Stromal cell of bone marrow (primary cell): ENCODE results near the gene NDST1.

Experiments used
- DNase-seq: peaks from one replicate; pipeline ENCODE4 v3.0.0-alpha.2; 2012; ENCODE audit warnings: low read depth

The NDST1 gene

GRCh38 chr5:150489360-150490295, 18.3 kb upstream of the NDST1 start:
- DNase-seq = no peak

DNA sequence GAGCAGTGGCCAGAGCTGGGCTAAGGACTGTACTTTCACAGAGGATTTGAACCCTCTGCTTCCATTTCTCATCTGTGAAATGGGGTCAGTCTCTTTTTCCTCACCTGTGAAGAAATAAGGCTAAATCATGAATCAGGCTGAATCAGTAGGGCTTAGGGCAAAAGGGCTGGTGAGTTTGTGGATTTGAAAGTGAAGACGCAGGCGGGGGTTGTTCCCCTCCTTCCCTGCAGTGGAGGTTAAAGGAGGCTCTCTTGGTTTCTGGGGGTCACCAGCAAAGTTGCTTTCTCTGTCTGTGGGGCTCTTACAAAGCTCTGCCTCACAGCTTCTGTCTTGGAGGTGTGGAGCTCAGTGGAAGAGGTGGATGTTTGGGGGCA, 17.6 kb upstream of the NDST1 start:
- DNase-seq = no peak

DNA sequence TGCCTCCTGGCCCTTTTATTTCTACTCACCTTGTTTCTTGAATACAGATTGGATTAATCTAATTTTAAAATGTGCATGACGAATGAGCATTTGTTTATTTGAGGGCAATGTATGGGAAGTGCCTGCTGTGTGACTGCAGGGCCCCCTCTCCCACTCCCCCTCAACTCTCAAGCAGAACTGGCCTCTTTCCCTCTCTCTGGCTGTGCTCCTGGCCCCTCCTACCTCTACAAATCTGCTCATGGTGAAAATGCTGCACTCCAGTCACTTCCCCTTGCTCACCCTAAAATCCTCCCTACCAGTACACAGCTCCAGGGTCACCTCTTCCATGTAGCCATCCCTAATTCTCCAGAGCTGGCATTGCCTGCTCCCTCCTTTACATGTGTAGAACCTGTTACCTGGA, 17.2 kb upstream of the NDST1 start:
- DNase-seq = no peak

DNA sequence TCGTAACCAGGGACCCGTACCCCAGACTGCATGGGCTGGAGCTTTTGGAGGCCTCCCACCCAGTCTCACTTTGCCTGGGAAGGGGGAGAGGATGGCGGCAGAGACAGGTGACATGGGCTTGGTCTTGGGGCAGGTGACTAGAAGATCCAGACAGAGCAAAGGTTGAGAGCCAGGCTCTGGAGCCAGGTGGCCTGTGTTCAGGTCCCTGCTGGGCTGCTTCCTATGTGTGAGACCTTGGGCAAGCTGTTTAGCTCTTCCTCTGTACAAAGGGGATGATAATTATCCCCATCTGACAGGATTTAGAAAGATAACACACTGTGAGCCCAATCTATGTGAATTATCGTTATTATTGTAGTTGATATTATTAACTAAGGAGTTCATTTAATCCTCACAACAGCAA, 16.1 kb upstream of the NDST1 start:
- no peak for DNase-seq

DNA sequence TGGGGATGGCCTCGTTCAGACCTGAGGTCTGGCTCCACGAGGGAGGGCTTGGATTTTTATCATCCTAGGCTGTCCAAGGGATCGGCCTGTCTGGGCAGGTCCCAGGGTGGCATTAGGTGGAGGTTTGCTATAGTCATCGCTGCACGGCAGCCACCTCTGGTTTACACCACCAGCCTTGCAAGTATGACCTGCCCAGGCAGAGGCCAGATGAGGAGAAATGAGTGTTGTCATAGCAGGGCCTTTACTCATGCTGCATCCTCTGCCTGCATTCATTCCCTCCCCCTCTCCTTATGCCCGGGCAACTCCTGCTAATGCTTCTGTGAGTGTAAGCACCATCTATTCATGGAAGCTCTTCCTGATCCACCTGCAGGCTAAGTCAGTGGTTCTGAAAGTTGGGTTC, 15.3 kb upstream of the NDST1 start:
- DNase-seq = no peak

GRCh38 chr5:150496098-150496497, 11.8 kb upstream of the NDST1 start:
- no peak for DNase-seq

GRCh38 chr5:150496534-150496933, 11.4 kb upstream of the NDST1 start:
- no peak for DNase-seq

GRCh38 chr5:150497274-150497988, 10.5 kb upstream of the NDST1 start:
- peak; percentile 91 for DNase-seq

DNA sequence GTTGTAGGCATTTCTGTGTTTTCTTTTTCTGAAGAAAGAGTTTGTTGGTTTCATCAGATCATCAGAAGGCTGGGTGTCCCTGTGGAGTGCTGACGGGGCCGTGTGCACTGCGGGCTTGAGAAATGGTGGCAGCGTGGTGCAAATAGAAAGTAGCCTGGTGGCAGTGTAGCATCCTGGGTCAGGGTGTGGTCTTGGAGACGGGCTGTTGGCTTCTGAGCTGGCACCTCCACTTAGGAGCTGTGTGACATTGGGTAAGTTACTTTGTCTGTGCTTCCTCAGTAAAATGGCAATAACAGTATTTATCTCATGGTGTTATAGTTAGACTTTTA, 10.0 kb upstream of the NDST1 start:
- no peak for DNase-seq

DNA sequence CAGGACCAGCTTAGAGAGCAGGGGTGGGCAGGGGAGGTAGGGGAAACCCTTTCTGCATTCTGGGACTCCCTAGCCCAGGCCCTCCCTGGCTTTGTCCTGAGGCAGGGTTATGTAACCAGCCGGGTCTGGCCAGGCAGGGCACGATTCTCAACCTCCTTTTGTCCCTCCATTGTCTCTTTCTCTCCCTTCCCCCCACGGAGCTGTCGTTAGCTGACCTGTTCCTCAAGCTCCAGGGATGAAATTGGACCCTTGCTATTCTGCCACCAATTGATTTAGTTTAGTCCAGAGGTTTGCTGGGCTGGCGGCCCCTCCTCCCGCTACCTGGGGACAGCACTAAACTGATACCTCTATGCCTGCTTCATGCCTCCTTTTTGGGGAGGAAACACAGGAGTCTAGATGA, 9.4 kb upstream of the NDST1 start:
- DNase-seq = no peak

- no peak for DNase-seq
Measured at GRCh38 chr5:150498971-150499370, 9.0 kb upstream of the NDST1 start.

- DNase-seq = no peak
Measured at GRCh38 chr5:150499437-150499956, 8.4 kb upstream of the NDST1 start.

- DNase-seq = no peak
Measured at GRCh38 chr5:150500328-150500841, 7.5 kb upstream of the NDST1 start.

- DNase-seq = no peak
Measured at GRCh38 chr5:150500905-150501304, 7.0 kb upstream of the NDST1 start.

DNA sequence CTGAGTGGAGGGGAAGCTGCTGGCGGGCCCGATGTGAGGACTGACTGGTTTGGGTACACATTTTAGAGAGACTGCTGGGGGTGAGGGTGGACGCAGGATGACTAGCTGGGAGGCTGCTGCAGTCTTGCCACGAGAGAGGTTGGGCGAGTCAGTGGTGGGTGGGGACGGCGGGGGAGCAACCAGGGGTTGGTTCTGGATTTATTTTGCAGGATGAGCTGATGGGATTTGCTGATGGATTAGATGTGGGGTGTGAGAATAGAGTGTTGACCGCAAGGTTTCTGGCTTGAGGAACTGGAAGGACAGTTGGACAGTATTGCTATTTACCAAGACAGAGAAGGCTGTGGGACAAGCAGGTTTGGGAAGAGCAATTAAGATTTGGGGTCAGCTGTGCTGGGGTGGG, 5.8 kb upstream of the NDST1 start:
- no peak for DNase-seq

DNA sequence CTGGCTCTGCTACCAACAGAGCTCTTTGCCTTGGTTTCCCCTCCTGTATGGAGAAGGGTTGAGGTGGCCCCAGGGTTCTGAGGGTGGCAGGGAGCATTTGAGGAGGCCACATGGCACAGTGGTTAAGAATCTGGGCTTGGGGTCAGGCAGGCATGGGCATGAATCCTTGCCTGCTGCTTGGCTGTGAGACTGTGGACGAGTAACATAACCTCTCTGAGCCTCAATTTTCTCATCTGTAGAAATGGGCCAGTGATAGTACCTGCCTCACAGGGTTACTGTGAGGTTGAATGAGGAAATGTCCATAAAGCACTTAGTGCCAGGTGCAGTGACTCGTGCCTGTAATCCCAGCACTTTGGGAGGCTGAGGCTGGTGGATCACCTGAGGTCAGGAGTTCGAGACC, 5.1 kb upstream of the NDST1 start:
- DNase-seq = no peak

GRCh38 chr5:150503386-150503785, 4.5 kb upstream of the NDST1 start:
- DNase-seq = no peak

GRCh38 chr5:150503977-150504620, 3.8 kb upstream of the NDST1 start:
- no peak for DNase-seq

DNA sequence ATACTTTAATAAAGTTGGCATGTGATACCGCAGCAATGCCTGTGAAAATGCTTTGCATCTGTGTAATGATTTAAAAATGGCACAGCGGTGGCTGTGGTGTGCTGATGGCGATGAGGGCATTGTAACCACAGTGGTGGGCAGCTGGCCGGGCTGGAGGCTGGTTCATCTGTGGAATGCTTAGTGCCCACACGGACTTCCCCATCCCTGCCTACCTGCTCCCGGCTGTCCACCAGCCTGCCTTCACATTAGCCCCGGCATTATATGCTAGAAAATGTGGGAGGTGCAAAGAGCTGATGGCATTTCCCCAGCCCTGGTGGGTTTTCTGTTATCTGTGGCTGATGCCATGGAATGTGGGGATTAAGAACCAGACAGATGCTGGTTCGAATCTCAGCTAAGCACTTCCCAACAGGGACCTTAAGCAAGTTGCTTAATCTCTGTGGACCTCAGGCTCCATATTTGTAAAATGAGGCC, 2.9 kb upstream of the NDST1 start:
- DNase-seq = no peak

- no peak for DNase-seq
Measured at GRCh38 chr5:150505816-150506215, 2.1 kb upstream of the NDST1 start.

- DNase-seq = no peak
Measured at GRCh38 chr5:150506571-150507473, 1.1 kb upstream of the NDST1 start.

DNA sequence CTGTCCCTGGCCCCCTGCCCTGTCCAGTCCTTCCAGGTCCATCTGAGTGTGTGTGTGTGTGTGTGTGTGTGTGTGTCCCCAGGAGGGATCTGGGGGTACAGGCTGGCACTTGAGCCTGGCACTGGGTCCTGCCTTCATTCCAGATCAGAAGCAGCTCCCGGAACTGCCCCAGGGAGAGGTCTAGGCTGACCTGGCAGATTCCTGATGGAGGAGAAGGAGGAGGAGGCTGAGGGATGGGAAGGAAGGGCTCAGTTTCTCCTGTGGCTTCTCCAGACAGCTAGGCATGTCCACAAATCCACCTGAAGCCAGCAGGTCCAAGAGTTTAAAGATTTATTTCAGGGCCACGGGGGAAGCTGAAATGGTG, 328 bp downstream of the NDST1 start:
- DNase-seq = no peak
